ENCODE results near the gene GPR3.
A peak's percentile ranks its signal among the peaks of the same experiment; 100 is the strongest.

Gene GPR3

DNA sequence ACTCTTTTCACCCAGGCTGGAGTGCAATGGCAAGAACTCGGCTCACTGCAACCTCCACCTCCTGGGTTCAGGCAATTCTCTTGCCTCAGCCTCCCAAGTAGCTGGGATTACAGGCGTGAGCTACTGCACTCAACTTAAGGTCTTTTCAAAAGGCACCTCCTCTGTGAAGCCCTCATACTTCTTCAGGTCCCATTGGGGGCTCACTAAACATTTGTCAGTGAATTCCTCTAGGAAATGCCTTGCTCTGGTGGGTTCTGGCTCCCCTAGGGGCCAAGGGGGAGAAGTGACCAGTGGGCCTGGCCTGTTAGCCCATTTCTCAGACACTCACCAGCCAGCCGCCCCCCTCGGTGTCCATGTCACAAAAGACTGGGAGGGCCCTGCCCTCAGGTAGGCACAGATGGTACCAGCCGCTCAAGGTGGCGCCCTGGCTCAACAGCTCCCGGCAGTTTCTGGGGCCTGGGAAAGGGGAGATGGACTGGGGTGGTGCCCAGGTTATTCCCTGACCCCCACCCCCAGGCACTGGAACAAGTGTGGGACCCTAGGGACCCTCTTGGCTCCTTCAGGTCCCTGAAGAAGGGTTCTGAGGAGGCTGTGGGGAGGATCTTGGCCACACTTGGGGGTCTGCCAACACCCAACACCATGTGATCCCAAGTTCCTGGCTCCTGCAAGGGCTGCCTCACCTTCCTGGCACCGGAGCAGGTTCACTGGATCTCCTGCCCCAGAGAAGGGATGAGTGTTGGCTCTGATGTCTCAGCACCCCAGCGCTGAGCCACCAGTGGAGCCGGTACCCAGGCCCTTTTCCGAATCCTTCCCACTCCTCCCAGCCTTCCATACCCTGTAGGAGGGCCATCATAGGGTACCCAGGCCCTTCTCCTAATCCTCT is 19.4 kb upstream of the GPR3 start:
- no peak overlapping the region for H3K18ac ChIP-seq (ENCODE audit: low read length)
- no peak overlapping the region for H2BK5ac ChIP-seq (ENCODE audit: low read length)
- H2BK120ac ChIP-seq (ENCODE audit: low read depth, low read length), result no peak overlapping the region
- no peaks in the 10 kb centered on the region for H3K36me3 ChIP-seq (ENCODE audit: control insufficient read depth, insufficient read depth, low read length)
- no peak overlapping the region for H3K23ac ChIP-seq (ENCODE audit: low read length)
- H3K27ac ChIP-seq (ENCODE audit: low read depth, low read length), result no peak overlapping the region
- no peak overlapping the region for H3K9ac ChIP-seq (ENCODE audit: low read length)
- H2BK15ac ChIP-seq (replicated peaks; ENCODE audit: low read depth), result no peak overlapping the region
- H2AK5ac ChIP-seq (ENCODE audit: low read length), result no peak overlapping the region
- no peaks in the 10 kb centered on the region for H3K79me2 ChIP-seq (ENCODE audit: control insufficient read depth, insufficient read depth, low read length)
- H3K4me2 ChIP-seq (ENCODE audit: low read length), result no peak overlapping the region
- H3K4me1 ChIP-seq (ENCODE audit: control insufficient read depth, low read depth, low read length), result no peaks in the 10 kb centered on the region
- H3K4ac ChIP-seq (ENCODE audit: low read depth, low read length), result no peak overlapping the region
- no peak overlapping the region for H4K5ac ChIP-seq (ENCODE audit: low read length)
- DNase-seq, result peak; percentile 72
- no peaks in the 10 kb centered on the region for H3K79me1 ChIP-seq (ENCODE audit: low read length)
- H3K4me3 ChIP-seq (ENCODE audit: low read length), result no peak overlapping the region
- no CpG with 5 or more reads among the region's 11 CpGs for WGBS (ENCODE audit: extremely low coverage, insufficient coverage, low lambda C conversion rate)
- H3K56ac ChIP-seq (ENCODE audit: low read length), result no peak overlapping the region
- no peaks in the 10 kb centered on the region for H3K27me3 ChIP-seq (ENCODE audit: insufficient read depth, low read length, poor library complexity)
- H4K8ac ChIP-seq (ENCODE audit: low read depth, low read length), result no peak overlapping the region

DNA sequence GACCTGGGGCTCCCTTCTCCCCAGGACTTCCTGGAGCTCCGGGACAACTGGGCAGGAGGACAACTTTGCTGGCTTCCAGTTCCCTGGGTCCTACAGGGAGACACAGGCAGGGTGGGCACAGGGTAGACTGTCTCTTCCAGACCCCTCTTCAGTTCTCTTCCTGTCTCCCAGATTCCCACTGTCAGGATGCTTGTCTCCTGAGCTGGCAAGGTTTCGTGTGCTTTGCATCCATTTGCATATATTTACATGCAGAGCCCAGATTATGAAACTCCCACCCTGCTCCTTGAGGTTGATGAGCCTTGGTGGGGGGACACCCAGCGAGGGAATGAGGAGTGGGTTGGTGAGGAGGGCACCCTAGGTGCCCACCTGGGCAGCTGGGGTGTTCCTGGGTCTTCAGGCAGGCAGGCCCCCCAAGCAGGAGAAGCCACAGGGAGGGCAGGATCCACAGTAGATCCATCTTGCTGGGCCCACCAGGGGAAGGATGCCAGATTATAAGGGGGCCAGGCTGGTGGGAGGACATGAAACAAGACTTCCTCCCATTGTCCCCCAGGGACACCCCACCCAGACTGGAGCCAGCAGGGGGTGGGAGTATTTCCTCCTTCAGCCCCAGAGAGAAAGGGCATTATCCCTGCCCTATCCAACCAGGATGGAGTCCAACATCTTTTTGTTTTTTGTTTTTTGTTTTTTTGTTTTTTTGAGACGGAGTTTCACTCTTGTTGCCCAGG is 17.9 kb upstream of the GPR3 start, which contains the start of gene FCN3:
TSS of gene FCN3 (minus strand) at position 463 of the 725 bp plus-strand sequence. CDS start at position 457, 6 bp downstream.
- WGBS (ENCODE audit: extremely low coverage, insufficient coverage, low lambda C conversion rate), result no CpG with 5 or more reads among the region's 4 CpGs
- Histone ChIP-seq H2BK120ac (ENCODE audit: low read depth, low read length) (no peak within 1 kb of the TSS), H3K27ac (ENCODE audit: low read depth, low read length) (no peak within 1 kb of the TSS), H3K4ac (ENCODE audit: low read depth, low read length) (no peak within 1 kb of the TSS), H3K4me3 (ENCODE audit: low read length) (no peak within 1 kb of the TSS), H2BK15ac (replicated peaks; ENCODE audit: low read depth) (no peak within 1 kb of the TSS), H3K4me1 (ENCODE audit: control insufficient read depth, low read depth, low read length) (no peaks in the 10 kb centered on the region), H4K5ac (ENCODE audit: low read length) (no peak within 1 kb of the TSS), H3K79me1 (ENCODE audit: low read length) (no peaks in the 10 kb centered on the region), H3K36me3 (ENCODE audit: control insufficient read depth, insufficient read depth, low read length) (no peaks in the 10 kb centered on the region), H3K23ac (ENCODE audit: low read length) (no peak within 1 kb of the TSS), H4K8ac (ENCODE audit: low read depth, low read length) (no peak within 1 kb of the TSS), H3K56ac (ENCODE audit: low read length) (peak within 1 kb of the TSS; percentile 34), H3K79me2 (ENCODE audit: control insufficient read depth, insufficient read depth, low read length) (no peaks in the 10 kb centered on the region), H2BK5ac (ENCODE audit: low read length) (no peak within 1 kb of the TSS), H2AK5ac (ENCODE audit: low read length) (no peak within 1 kb of the TSS), H3K4me2 (ENCODE audit: low read length) (no peak within 1 kb of the TSS), H3K18ac (ENCODE audit: low read length) (no peak within 1 kb of the TSS), H3K9ac (ENCODE audit: low read length) (no peak within 1 kb of the TSS), H3K27me3 (ENCODE audit: insufficient read depth, low read length, poor library complexity) (no peaks in the 10 kb centered on the region)
- DNase-seq, result no peak

DNA sequence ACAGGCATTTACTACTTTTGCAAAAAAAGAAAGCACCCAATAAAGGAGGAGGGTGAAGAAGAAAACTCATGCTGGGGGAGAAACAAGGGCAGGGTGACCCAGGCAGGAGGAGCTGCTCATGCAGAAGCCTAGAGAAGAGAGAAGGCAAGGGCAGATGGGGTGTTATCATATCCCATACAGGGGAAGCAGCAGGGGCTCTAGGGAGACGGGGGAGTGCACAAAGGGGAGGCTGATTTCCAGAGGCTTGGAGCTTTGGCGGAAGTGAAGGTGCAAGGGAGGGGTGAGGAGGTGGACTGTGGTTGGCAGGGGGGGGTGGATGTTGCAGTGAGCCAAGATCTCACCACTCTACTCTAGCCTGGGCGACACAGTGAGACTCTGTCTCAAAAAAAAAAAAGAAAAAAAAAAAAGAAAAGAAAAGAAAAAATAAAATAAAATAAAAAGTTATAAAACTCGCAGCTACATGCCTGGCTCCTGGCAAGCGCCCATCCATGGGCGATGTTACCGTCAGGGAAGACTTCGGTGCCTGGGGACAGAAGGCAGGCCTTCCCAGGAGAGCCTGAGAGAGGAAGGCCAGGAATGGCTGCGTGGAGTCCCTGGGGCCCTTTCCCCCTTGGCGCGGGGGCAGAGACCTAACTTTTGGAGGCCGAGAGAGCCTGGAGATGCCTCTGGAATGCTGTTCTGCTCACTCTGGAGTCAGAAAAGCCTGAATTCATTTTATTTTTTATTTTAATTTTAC is 14.5 kb upstream of the GPR3 start:
- H2AK5ac ChIP-seq (ENCODE audit: low read length), result no peak overlapping the region
- H3K4me3 ChIP-seq (ENCODE audit: low read length), result no peak overlapping the region
- H3K36me3 ChIP-seq (ENCODE audit: control insufficient read depth, insufficient read depth, low read length), result no peaks in the 10 kb centered on the region
- H3K27ac ChIP-seq (ENCODE audit: low read depth, low read length), result no peak overlapping the region
- no peak overlapping the region for H2BK120ac ChIP-seq (ENCODE audit: low read depth, low read length)
- H3K23ac ChIP-seq (ENCODE audit: low read length), result no peak overlapping the region
- H4K8ac ChIP-seq (ENCODE audit: low read depth, low read length), result no peak overlapping the region
- H3K4me1 ChIP-seq (ENCODE audit: control insufficient read depth, low read depth, low read length), result no peaks in the 10 kb centered on the region
- H3K9ac ChIP-seq (ENCODE audit: low read length), result no peak overlapping the region
- no peak overlapping the region for H3K4me2 ChIP-seq (ENCODE audit: low read length)
- no peak overlapping the region for H4K5ac ChIP-seq (ENCODE audit: low read length)
- no peak overlapping the region for H3K4ac ChIP-seq (ENCODE audit: low read depth, low read length)
- no peaks in the 10 kb centered on the region for H3K79me1 ChIP-seq (ENCODE audit: low read length)
- no CpG with 5 or more reads among the region's 12 CpGs for WGBS (ENCODE audit: extremely low coverage, insufficient coverage, low lambda C conversion rate)
- no peaks in the 10 kb centered on the region for H3K79me2 ChIP-seq (ENCODE audit: control insufficient read depth, insufficient read depth, low read length)
- no peak overlapping the region for H3K18ac ChIP-seq (ENCODE audit: low read length)
- DNase-seq, result no peak
- H3K56ac ChIP-seq (ENCODE audit: low read length), result no peak overlapping the region
- H2BK5ac ChIP-seq (ENCODE audit: low read length), result no peak overlapping the region
- H3K27me3 ChIP-seq (ENCODE audit: insufficient read depth, low read length, poor library complexity), result no peaks in the 10 kb centered on the region
- H2BK15ac ChIP-seq (replicated peaks; ENCODE audit: low read depth), result no peak overlapping the region

GRCh38 chr1:27379564-27380122 is 12.8 kb upstream of the GPR3 start:
- no peak overlapping the region for H3K4me3 ChIP-seq (ENCODE audit: low read length)
- H3K4ac ChIP-seq (ENCODE audit: low read depth, low read length), result no peak overlapping the region
- H3K18ac ChIP-seq (ENCODE audit: low read length), result no peak overlapping the region
- no peaks in the 10 kb centered on the region for H3K79me1 ChIP-seq (ENCODE audit: low read length)
- no peak overlapping the region for H3K4me2 ChIP-seq (ENCODE audit: low read length)
- H4K8ac ChIP-seq (ENCODE audit: low read depth, low read length), result no peak overlapping the region
- DNase-seq, result no peak
- H4K5ac ChIP-seq (ENCODE audit: low read length), result no peak overlapping the region
- H3K23ac ChIP-seq (ENCODE audit: low read length), result no peak overlapping the region
- H3K56ac ChIP-seq (ENCODE audit: low read length), result no peak overlapping the region
- H2BK120ac ChIP-seq (ENCODE audit: low read depth, low read length), result no peak overlapping the region
- no peaks in the 10 kb centered on the region for H3K79me2 ChIP-seq (ENCODE audit: control insufficient read depth, insufficient read depth, low read length)
- H3K27ac ChIP-seq (ENCODE audit: low read depth, low read length), result no peak overlapping the region
- no peaks in the 10 kb centered on the region for H3K27me3 ChIP-seq (ENCODE audit: insufficient read depth, low read length, poor library complexity)
- no peaks in the 10 kb centered on the region for H3K36me3 ChIP-seq (ENCODE audit: control insufficient read depth, insufficient read depth, low read length)
- H3K9ac ChIP-seq (ENCODE audit: low read length), result no peak overlapping the region
- H2AK5ac ChIP-seq (ENCODE audit: low read length), result no peak overlapping the region
- no peak overlapping the region for H2BK5ac ChIP-seq (ENCODE audit: low read length)
- no peak overlapping the region for H2BK15ac ChIP-seq (replicated peaks; ENCODE audit: low read depth)
- H3K4me1 ChIP-seq (ENCODE audit: control insufficient read depth, low read depth, low read length), result no peaks in the 10 kb centered on the region
- WGBS (ENCODE audit: extremely low coverage, insufficient coverage, low lambda C conversion rate), result no CpG with 5 or more reads among the region's 11 CpGs

GRCh38 chr1:27380224-27380623 is 12.2 kb upstream of the GPR3 start:
- H3K27ac ChIP-seq (ENCODE audit: low read depth, low read length), result no peak overlapping the region
- H3K9ac ChIP-seq (ENCODE audit: low read length), result no peak overlapping the region
- no peak for DNase-seq
- H3K79me2 ChIP-seq (ENCODE audit: control insufficient read depth, insufficient read depth, low read length), result no peaks in the 10 kb centered on the region
- H3K27me3 ChIP-seq (ENCODE audit: insufficient read depth, low read length, poor library complexity), result no peaks in the 10 kb centered on the region
- H3K36me3 ChIP-seq (ENCODE audit: control insufficient read depth, insufficient read depth, low read length), result no peaks in the 10 kb centered on the region
- no peak overlapping the region for H4K5ac ChIP-seq (ENCODE audit: low read length)
- no peak overlapping the region for H2BK15ac ChIP-seq (replicated peaks; ENCODE audit: low read depth)
- H2BK5ac ChIP-seq (ENCODE audit: low read length), result no peak overlapping the region
- H3K23ac ChIP-seq (ENCODE audit: low read length), result no peak overlapping the region
- no peak overlapping the region for H3K4me3 ChIP-seq (ENCODE audit: low read length)
- H3K18ac ChIP-seq (ENCODE audit: low read length), result no peak overlapping the region
- no peaks in the 10 kb centered on the region for H3K4me1 ChIP-seq (ENCODE audit: control insufficient read depth, low read depth, low read length)
- no peak overlapping the region for H3K56ac ChIP-seq (ENCODE audit: low read length)
- H3K79me1 ChIP-seq (ENCODE audit: low read length), result no peaks in the 10 kb centered on the region
- no CpG with 5 or more reads among the region's 4 CpGs for WGBS (ENCODE audit: extremely low coverage, insufficient coverage, low lambda C conversion rate)
- no peak overlapping the region for H2AK5ac ChIP-seq (ENCODE audit: low read length)
- H3K4ac ChIP-seq (ENCODE audit: low read depth, low read length), result no peak overlapping the region
- H2BK120ac ChIP-seq (ENCODE audit: low read depth, low read length), result no peak overlapping the region
- no peak overlapping the region for H3K4me2 ChIP-seq (ENCODE audit: low read length)
- no peak overlapping the region for H4K8ac ChIP-seq (ENCODE audit: low read depth, low read length)
